NT2/D1 (cell line): ENCODE results near the gene MAS1.

ENCODE experiments used
- DNase-seq: peaks from one replicate; pipeline ENCODE4 v3.0.0-alpha.2; 2011; ENCODE audit warnings: low read depth, low spot score
- H3K27me3 ChIP-seq: 2 replicates; pipeline ENCODE4 v1.6.0; 2011; ENCODE audit warnings: mild to moderate bottlenecking; ENCODE audit not compliant: insufficient read length, insufficient read depth
- H3K36me3 ChIP-seq: 2 replicates; pipeline ENCODE4 v1.6.1; 2011; ENCODE audit warnings: mild to moderate bottlenecking, low read length, mixed read lengths; ENCODE audit not compliant: insufficient read depth, insufficient read length
- H3K4me1 ChIP-seq: 2 replicates; pipeline ENCODE4 v1.5.1; 2011; ENCODE audit not compliant: insufficient read depth, insufficient read length
- H3K4me3 ChIP-seq: 2 replicates; pipeline ENCODE4 v1.5.1; 2011; ENCODE audit warnings: low read depth; ENCODE audit not compliant: insufficient read length
- H3K9ac ChIP-seq: 2 replicates; pipeline ENCODE4 v1.6.0; 2011; ENCODE audit warnings: low read depth; ENCODE audit not compliant: insufficient read length
- H3K9me3 ChIP-seq: 2 replicates; pipeline ENCODE4 v1.5.1; 2011; ENCODE audit warnings: mild to moderate bottlenecking, low read length; ENCODE audit not compliant: insufficient read depth
- SUZ12 ChIP-seq: IDR thresholded peaks from 2 replicates; pipeline ENCODE4 v1.6.1; 2011; ENCODE audit not compliant: insufficient read length, insufficient read depth; ENCODE audit errors: extremely low read depth
- YY1 ChIP-seq: IDR thresholded peaks from 2 replicates; pipeline ENCODE4 v1.6.1; 2011; ENCODE audit not compliant: insufficient read length, insufficient read depth
- ZNF274 ChIP-seq: IDR thresholded peaks from 2 replicates; pipeline ENCODE4 v1.6.1; 2011; ENCODE audit warnings: mild to moderate bottlenecking, low read depth, low read length

The MAS1 gene

GRCh38 chr6:159880412-159880975 is 10.3 kb upstream of the MAS1 start:
- no peak for DNase-seq
- TF ChIP-seq YY1 (no peak), ZNF274 (no peak), SUZ12 (no peak)
- Histone ChIP-seq H3K36me3 (no peaks in the 10 kb centered on the region), H3K4me1 (peaks cover 3% of the 10 kb centered on the region), H3K9me3 (no peaks in the 10 kb centered on the region), H3K4me3 (no peak overlapping the region), H3K27me3 (no peaks in the 10 kb centered on the region), H3K9ac (no peak overlapping the region)

GRCh38 chr6:159884720-159885119 is 6.1 kb upstream of the MAS1 start:
- no peaks in the 10 kb centered on the region for H3K9me3 ChIP-seq
- no peak overlapping the region for H3K9ac ChIP-seq
- H3K36me3 ChIP-seq = no peaks in the 10 kb centered on the region
- DNase-seq = no peak
- no peak overlapping the region for H3K4me3 ChIP-seq
- no peaks in the 10 kb centered on the region for H3K27me3 ChIP-seq
- H3K4me1 ChIP-seq = no peaks in the 10 kb centered on the region
- TF ChIP-seq YY1 = no peak
- TF ChIP-seq SUZ12 = no peak
- no peak for TF ChIP-seq ZNF274

GRCh38 chr6:159886270-159886669 is 4.5 kb upstream of the MAS1 start:
- no peak for TF ChIP-seq ZNF274
- TF ChIP-seq SUZ12 = no peak
- TF ChIP-seq YY1 = no peak
- no peak overlapping the region for H3K9ac ChIP-seq
- H3K4me1 ChIP-seq = no peaks in the 10 kb centered on the region
- no peaks in the 10 kb centered on the region for H3K9me3 ChIP-seq
- H3K4me3 ChIP-seq = no peak overlapping the region
- no peak for DNase-seq
- H3K27me3 ChIP-seq = no peaks in the 10 kb centered on the region
- no peaks in the 10 kb centered on the region for H3K36me3 ChIP-seq

GRCh38 chr6:159887146-159887545 is 3.6 kb upstream of the MAS1 start:
- no peak overlapping the region for H3K9ac ChIP-seq
- no peak for TF ChIP-seq YY1
- no peak for TF ChIP-seq ZNF274
- TF ChIP-seq SUZ12 = no peak
- DNase-seq = no peak
- no peak overlapping the region for H3K4me3 ChIP-seq
- no peaks in the 10 kb centered on the region for H3K27me3 ChIP-seq
- H3K4me1 ChIP-seq = no peaks in the 10 kb centered on the region
- no peaks in the 10 kb centered on the region for H3K9me3 ChIP-seq
- no peaks in the 10 kb centered on the region for H3K36me3 ChIP-seq

- Histone ChIP-seq H3K4me3 (no peak overlapping the region), H3K4me1 (no peaks in the 10 kb centered on the region), H3K9ac (no peak overlapping the region), H3K36me3 (no peaks in the 10 kb centered on the region), H3K9me3 (no peaks in the 10 kb centered on the region), H3K27me3 (no peaks in the 10 kb centered on the region)
- DNase-seq = no peak
- TF ChIP-seq SUZ12 = no peak
- no peak for TF ChIP-seq ZNF274
- no peak for TF ChIP-seq YY1
Observed at GRCh38 chr6:159887761-159888160, 3.0 kb upstream of the MAS1 start.

DNA sequence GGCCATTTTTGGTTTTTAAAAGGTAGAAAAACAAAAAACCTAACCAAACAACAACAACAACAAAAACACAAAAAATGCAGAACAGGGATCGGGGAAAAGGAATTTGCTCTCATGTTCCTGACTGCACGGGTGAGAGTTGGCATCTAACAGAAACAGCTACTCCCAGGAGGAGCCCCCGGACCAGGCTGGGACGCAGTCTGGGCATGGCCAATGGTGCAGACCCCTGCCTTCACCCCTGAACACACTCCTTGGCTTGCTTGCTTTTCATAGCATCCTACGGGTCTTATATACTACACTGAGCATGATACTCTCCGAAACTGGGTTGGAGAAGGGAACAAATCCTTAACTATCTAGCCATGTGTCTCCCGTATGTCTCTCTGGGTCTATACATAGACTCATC is 587 bp upstream of the MAS1 start:
- H3K9ac ChIP-seq = no peak overlapping the region
- no peak for TF ChIP-seq ZNF274
- TF ChIP-seq SUZ12 = no peak
- TF ChIP-seq YY1 = no peak
- DNase-seq = no peak
- H3K4me1 ChIP-seq = no peaks in the 10 kb centered on the region
- no peak overlapping the region for H3K4me3 ChIP-seq
- no peaks in the 10 kb centered on the region for H3K36me3 ChIP-seq
- no peaks in the 10 kb centered on the region for H3K27me3 ChIP-seq
- no peaks in the 10 kb centered on the region for H3K9me3 ChIP-seq

- H3K9me3 ChIP-seq = no peaks in the 10 kb centered on the region
- TF ChIP-seq YY1 = no peak
- H3K4me3 ChIP-seq = no peak overlapping the region
- H3K4me1 ChIP-seq = no peaks in the 10 kb centered on the region
- no peak for DNase-seq
- no peak overlapping the region for H3K9ac ChIP-seq
- H3K27me3 ChIP-seq = no peaks in the 10 kb centered on the region
- H3K36me3 ChIP-seq = no peaks in the 10 kb centered on the region
Observed at GRCh38 chr6:159892053-159892452, 1.3 kb downstream of the MAS1 start.

GRCh38 chr6:159893064-159893463 is 2.3 kb downstream of the MAS1 start:
- Histone ChIP-seq H3K9ac (no peak overlapping the region), H3K36me3 (no peaks in the 10 kb centered on the region), H3K4me1 (no peaks in the 10 kb centered on the region), H3K9me3 (no peaks in the 10 kb centered on the region), H3K4me3 (no peak overlapping the region), H3K27me3 (no peaks in the 10 kb centered on the region)
- no peak for DNase-seq
- no peak for TF ChIP-seq SUZ12
- no peak for TF ChIP-seq ZNF274
- TF ChIP-seq YY1 = no peak
